Measurements from ENCODE around the gene GLRX3.
"Not testable (repeated sequence)": the region's sequence is repeated elsewhere in the genome, so short reads cannot be mapped to it uniquely, and the experiment has no call there.

The GLRX3 gene

DNA sequence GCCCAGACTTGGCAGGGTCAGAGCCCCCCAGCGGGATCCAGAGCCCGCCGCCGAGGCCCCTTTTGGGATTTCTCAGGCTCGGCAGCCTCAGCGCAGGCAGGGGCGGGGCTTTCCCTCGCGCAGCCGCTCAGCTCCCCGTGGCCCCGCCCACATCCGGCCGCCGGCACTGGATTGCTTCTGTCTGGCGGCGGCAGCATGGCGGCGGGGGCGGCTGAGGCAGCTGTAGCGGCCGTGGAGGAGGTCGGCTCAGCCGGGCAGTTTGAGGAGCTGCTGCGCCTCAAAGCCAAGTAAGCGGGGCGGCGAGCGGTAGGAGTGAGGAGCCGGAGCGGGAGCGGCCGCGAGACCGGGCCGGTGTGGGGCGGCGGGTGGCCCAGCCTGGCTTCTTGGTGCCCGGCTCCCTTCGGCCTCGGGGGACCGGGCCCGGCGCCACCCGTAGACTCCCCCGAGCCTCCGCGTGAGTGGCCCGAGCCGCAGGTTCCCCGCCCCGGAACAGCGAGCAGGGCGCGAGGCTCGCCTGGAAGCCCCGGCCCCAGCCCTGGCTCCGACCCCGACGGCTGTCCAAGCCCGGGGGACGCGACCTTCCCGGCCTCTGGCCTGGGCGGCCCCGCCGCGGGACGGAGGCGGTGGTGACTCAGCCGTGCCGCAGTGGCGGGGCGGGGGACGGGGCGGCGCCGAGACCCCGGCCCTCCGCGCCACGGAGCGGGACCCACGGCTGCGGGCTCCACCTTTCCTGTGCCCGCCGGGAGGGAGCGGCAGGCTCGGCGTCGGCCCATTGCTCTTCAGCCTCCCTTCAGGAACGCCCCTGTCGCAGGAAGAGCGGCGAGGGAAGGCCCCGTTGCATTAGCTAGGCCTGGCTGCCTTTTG is at the start of gene GLRX3:
Gene GLRX3 (plus strand): TSS at position 166 of the 864 bp plus-strand sequence. CDS start 30 bp downstream, at position 196.
- DNase-seq, result peak; percentile 92

DNA sequence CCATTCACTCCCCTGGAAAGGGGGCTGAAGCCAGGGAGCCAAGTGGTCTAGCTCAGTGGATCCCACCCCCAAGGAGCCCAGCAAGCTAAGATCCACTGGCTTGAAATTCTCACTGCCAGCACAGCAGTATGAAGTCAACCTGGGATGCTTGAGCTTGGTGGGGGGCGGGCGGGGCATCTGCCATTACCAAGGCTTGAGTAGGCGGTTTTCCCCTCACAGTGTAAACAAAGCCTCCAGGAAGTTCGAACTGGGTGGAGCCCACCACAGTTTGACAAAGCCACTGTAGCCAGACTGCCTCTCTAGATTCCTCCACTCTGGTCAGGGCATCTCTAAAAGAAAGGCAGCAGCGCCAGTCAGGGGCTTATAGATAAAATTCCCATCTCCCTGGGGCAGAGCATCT is 45.6 kb upstream of the GLRX3 start:
- not testable (repeated sequence) for DNase-seq

- no peak for DNase-seq
Measured at GRCh38 chr10:130099344-130099743, 36.8 kb upstream of the GLRX3 start.

- no peak for DNase-seq
Measured at GRCh38 chr10:130105724-130106123, 30.5 kb upstream of the GLRX3 start.

DNA sequence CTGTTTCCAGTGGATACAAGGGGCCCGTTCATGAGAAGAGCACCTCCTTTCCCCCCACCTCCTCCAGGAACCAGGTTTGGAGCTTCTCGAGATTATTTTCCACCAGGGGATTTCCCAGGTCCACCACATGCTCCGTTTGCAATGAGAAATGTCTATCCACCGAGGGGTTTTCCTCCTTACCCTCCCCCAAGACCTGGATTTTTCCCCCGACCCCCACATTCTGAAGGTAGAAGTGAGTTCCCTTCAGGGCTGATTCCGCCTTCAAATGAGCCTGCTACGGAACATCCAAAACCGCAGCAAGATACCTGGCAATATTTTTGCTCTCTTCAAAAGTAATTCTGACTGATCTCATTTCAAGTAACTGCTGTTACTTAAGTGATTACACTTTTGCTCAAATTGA is 28.0 kb upstream of the GLRX3 start:
- not testable (repeated sequence) for DNase-seq

DNA sequence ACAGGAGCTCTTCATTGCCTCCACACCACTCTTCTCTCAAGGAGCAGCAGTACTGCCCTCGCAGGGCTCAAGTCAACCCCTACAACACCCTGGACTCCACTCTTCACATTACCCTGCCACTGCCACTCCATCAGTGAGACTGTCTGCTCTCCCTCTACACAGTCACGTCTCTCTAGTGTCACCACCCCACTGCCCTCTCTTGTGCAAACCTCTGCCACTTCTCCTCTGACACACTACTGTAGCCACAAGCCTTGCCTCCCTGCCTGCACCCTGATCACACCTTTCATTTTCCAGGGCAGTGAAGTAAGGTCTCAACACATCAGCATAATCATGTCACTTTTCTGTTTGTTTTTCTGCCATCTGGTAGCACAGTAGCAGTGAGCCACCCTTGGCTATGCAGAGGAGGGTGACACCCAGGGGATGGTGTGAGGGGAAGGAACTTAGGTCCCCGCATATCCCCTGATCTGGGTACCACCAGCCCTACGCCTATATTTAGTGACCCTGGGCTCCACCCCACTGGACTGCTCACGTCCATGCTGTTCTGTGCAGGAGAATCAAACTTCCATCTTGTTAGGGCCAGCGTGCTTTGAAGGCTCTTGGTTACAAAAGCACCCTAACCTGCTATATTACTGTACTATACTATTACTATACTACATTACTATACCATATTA is 27.1 kb upstream of the GLRX3 start:
- DNase-seq, result no peak

DNA sequence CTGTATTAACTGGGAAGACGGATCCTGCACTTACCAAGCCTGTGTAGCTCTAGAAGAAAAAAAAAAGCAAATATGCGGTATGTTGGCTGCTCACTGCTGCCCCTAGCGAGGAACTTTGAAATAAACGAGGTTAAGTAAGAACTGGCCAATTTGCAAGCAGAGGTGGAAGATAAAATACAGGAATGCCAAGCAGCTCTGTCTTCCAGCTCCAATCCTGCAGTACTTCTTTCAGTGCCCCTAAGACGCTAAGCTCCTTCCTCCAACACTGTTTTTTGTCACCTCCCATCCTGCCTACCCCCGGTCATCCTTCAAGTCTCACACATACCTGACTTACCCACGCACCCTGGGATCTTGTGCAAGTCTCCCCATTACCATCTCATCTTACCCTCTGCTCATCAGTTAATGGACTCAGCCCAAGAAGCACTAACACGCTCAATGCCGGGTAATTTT is 26.4 kb upstream of the GLRX3 start:
- peak; percentile 69 for DNase-seq

- peak; percentile 100 for DNase-seq
Measured at GRCh38 chr10:130110246-130111112, 25.7 kb upstream of the GLRX3 start, which contains the start of gene C10orf143. C10orf143 (minus strand) TSS chr10:130110830; CDS start chr10:130110772, 58 bp downstream.

- peak; percentile 86 for DNase-seq
Measured at GRCh38 chr10:130111113-130111851, 24.9 kb upstream of the GLRX3 start.

GRCh38 chr10:130111852-130112180 is 24.4 kb upstream of the GLRX3 start:
- DNase-seq, result no peak

DNA sequence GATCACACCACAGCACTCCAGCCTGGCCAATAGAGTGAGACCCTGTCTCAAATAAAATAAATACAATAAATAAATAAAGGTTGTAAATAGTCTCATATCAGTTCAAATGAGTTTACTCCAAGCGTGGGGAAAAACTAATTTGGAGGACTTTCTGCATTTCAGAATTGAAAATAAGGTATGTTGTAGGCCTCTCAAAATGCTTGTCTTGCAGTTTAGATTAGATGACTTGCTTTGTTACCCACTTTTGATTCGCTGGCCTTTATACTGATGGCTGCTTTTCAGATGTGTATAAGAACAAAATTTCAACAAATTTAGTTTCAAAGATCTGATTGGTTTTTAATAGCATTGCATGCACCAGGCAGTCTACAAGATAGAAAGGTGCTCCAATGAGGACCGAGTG is 23.4 kb upstream of the GLRX3 start:
- no peak for DNase-seq

DNA sequence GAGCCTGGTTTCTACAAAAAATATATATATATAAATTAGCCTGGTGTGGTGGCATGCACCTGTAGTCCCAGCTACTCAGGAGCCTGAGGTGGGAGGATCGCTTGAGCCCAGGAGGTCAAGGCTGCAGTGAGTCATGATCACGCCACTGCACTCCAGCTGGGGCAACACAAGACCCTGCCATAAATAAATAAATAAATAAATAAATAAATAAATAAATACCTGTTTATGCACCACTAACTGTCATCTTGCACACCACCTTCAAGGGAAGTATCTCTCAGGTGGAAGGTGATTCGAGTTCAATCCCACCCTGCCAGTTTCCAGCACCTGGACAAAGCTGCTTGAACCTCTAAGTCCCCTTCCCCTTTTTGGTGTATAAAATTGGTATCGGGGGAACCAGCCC is 19.2 kb upstream of the GLRX3 start:
- DNase-seq, result not testable (repeated sequence)

- not testable (repeated sequence) for DNase-seq
Measured at GRCh38 chr10:130117535-130117934, 18.7 kb upstream of the GLRX3 start.

DNA sequence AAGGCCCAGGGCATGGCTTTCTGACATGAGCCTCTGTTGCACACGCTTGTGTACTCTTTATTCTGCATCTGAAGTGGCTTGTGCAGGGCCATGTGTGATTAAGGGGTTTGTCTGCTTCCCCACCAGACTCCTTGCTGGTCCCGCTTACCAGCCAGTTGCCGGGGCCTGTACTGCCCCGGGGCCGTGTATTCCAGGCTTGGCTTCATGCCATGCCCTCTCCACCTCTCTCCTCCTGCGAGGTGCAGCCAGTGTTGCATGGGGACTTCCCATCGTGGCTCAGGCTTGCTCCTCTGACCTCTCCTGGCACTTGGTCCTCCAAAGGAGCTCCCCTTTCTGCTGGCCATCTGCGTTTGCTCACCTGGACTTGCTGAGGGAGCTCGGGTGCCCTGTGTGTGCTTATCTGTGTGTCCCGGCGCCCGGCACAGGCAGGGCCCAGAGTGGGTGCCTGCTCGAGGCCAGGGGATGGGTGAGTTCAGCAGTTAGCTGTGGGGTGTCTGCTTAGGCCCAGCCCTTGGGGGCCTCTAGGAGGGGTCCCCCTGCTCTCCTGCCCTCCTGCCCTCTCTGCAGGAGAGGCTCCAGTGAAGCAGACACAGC is 14.6 kb upstream of the GLRX3 start:
- DNase-seq, result no peak

GRCh38 chr10:130127364-130128061 is 8.7 kb upstream of the GLRX3 start:
- no peak for DNase-seq

- DNase-seq, result no peak
Measured at GRCh38 chr10:130128062-130128781, 8.0 kb upstream of the GLRX3 start.

DNA sequence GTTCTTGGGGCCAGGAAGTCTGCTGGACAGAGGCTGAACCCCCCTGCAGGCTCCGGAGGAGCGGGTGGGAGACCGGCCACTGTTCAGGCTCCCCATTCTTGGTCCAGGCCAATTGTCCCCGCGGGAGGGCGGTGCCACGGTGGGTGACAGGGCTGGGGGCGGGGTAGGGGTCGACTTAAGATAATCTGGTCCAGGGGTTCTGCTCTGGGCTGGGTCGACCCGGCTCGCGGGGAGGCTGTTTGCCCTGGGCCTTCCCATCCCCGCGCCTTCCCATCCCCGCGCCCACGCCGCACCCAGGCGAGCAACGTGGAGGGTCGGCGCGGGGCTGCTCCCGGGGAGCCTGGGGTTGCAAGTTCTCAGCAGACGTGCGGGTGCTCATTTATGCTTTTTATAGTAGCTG is 7.3 kb upstream of the GLRX3 start:
- no peak for DNase-seq

GRCh38 chr10:130135676-130136225 is 440 bp upstream of the GLRX3 start:
- DNase-seq, result peak; percentile 33

DNA sequence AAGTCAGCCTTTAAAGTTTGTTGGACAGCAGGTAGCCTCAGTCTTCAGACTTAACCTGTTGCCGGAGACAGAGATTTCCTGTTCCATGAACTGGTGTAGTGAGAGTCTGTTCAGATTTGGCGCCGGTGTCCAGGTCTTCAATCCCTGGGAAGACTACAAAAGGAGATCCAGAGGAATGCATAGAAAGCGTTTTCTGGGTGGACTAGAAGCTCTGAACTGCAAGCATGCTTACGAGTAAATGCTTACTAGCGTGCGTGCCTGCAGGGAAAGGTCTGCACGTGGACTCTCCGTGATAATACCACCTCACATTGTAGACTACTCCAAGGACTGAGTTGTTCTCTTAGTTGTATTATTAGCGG is 878 bp downstream of the GLRX3 start:
- DNase-seq, result no peak
